KMS-11 (cell line): ENCODE results near the gene FSTL5.
"Not testable (repeated sequence)": the region's sequence is repeated elsewhere in the genome, so short reads cannot be mapped to it uniquely, and the experiment has no call there.

Experiments used
- H2AFZ ChIP-seq: fragments of 200-600 bp; sonication (generic); 2 replicates; pipeline ENCODE4 v1.6.1; 2016; ENCODE audit warnings: antibody characterized with exemption, mixed run types, low read depth
- H3K27ac ChIP-seq: fragments of 200-600 bp; sonication (generic); 2 replicates; pipeline ENCODE4 v1.6.1; 2016; ENCODE audit warnings: mild to moderate bottlenecking, mixed run types
- H3K27me3 ChIP-seq: fragments of 200-600 bp; sonication (generic); 2 replicates; pipeline ENCODE4 v1.6.1; 2017; ENCODE audit warnings: mild to moderate bottlenecking, low read depth, mixed run types, moderate library complexity; ENCODE audit not compliant: insufficient read depth
- H3K36me3 ChIP-seq: fragments of 200-600 bp; sonication (generic); 2 replicates; pipeline ENCODE4 v1.6.1; 2017; ENCODE audit warnings: mild to moderate bottlenecking, mixed run types; ENCODE audit not compliant: insufficient read depth
- H3K4me1 ChIP-seq: fragments of 200-600 bp; sonication (generic); 2 replicates; pipeline ENCODE4 v1.6.1; 2016; ENCODE audit warnings: mild to moderate bottlenecking, low read depth, mixed run types; ENCODE audit not compliant: poor library complexity, severe bottlenecking
- H3K4me2 ChIP-seq: fragments of 200-600 bp; sonication (generic); 2 replicates; pipeline ENCODE4 v1.7.0; 2016; ENCODE audit warnings: mild to moderate bottlenecking, mixed run types
- H3K4me3 ChIP-seq: fragments of 200-600 bp; sonication (generic); IDR thresholded peaks from 2 replicates; pipeline ENCODE4 v1.6.1; 2017; ENCODE audit warnings: low read depth, low read length, mixed read lengths; ENCODE audit not compliant: insufficient read depth
- H3K79me2 ChIP-seq: fragments of 200-600 bp; sonication (generic); 2 replicates; pipeline ENCODE4 v1.6.1; 2016; ENCODE audit warnings: low read depth, mixed run types; ENCODE audit not compliant: insufficient read depth
- H3K9ac ChIP-seq: fragments of 200-600 bp; sonication (generic); 2 replicates; pipeline ENCODE4 v1.6.1; 2016; ENCODE audit warnings: mild to moderate bottlenecking, mixed run types
- H4K20me1 ChIP-seq: fragments of 200-600 bp; sonication (generic); 2 replicates; pipeline ENCODE4 v1.6.1; 2016; ENCODE audit warnings: mild to moderate bottlenecking, mixed run types; ENCODE audit not compliant: insufficient read depth
- TF ChIP-seq, protein P1 (sequence below): fragments of 200-600 bp; sonication (generic); conservative IDR thresholded peaks from 2 replicates; pipeline ENCODE4 v1.6.1; 2017; ENCODE audit warnings: low read depth, mild to moderate bottlenecking, antibody characterized with exemption, low read length, moderate library complexity, mixed read lengths

FSTL5 gene

DNA sequence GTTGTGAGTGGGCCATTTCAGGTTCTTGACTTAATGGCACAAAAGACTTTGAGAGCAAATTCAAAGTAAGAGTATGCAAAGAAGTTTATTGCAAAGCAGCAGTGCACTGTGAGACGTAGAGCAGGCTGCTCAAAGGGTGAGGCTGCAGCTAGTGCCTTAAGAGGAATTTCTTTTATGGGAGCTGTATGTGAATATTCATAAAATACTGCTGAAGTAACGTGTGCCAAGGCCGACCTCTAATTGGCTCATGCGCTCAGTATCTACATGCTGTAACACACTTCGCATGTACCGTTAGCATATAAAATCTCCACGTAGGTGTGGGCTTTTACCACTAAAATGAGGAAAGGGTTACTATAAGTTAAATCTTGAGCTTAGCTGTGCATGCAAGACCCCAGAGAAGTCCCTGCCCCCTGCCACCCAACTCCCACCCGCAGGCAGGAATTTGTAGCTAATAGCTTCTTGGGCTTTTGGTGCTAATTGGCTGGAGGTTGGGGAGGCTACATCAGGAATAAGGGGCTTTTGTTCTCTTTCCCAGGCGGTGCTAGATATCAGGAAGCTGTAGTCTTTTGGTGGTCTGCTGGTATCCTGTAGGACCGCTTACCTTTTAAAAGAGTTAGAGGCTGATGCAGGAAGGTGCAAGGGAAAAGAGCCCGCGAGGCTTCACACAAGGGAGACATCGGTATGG lies 47.6 kb downstream of the FSTL5 start:
- TF ChIP-seq, protein P1, sequence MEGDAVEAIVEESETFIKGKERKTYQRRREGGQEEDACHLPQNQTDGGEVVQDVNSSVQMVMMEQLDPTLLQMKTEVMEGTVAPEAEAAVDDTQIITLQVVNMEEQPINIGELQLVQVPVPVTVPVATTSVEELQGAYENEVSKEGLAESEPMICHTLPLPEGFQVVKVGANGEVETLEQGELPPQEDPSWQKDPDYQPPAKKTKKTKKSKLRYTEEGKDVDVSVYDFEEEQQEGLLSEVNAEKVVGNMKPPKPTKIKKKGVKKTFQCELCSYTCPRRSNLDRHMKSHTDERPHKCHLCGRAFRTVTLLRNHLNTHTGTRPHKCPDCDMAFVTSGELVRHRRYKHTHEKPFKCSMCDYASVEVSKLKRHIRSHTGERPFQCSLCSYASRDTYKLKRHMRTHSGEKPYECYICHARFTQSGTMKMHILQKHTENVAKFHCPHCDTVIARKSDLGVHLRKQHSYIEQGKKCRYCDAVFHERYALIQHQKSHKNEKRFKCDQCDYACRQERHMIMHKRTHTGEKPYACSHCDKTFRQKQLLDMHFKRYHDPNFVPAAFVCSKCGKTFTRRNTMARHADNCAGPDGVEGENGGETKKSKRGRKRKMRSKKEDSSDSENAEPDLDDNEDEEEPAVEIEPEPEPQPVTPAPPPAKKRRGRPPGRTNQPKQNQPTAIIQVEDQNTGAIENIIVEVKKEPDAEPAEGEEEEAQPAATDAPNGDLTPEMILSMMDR = no peak
- H3K79me2 ChIP-seq = no peaks in the 10 kb centered on the region
- no peak overlapping the region for H3K4me2 ChIP-seq
- H3K36me3 ChIP-seq = no peaks in the 10 kb centered on the region
- no peaks in the 10 kb centered on the region for H3K4me1 ChIP-seq
- H3K27ac ChIP-seq = no peak overlapping the region
- no peaks in the 10 kb centered on the region for H4K20me1 ChIP-seq
- no peak overlapping the region for H2AFZ ChIP-seq
- no peak overlapping the region for H3K9ac ChIP-seq
- H3K4me3 ChIP-seq = no peak overlapping the region
- H3K27me3 ChIP-seq = no peaks in the 10 kb centered on the region

DNA sequence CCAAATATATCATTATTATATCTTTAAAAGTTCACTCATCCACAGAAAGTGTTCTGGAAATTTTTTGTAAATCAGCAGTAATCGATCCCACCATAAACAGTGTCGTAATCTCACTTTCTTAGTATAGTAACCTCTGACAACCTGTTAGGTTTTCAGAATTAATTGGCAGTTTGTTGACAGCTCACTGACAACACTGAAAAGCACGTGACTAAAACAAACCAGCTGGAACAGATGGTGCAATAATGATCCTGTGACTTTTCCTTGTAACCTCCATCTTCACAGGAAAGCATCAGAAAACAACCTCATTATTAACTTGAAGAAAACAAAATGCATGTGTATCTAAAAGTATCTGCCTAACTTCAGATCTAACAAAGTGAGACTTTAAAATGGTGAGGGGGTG lies 48.5 kb downstream of the FSTL5 start:
- H2AFZ ChIP-seq = no peak overlapping the region
- no peak overlapping the region for H3K4me3 ChIP-seq
- H3K27me3 ChIP-seq = no peaks in the 10 kb centered on the region
- H3K27ac ChIP-seq = no peak overlapping the region
- H3K79me2 ChIP-seq = no peaks in the 10 kb centered on the region
- H4K20me1 ChIP-seq = no peaks in the 10 kb centered on the region
- H3K4me1 ChIP-seq = no peaks in the 10 kb centered on the region
- TF ChIP-seq, protein P1 = no peak
- H3K4me2 ChIP-seq = no peak overlapping the region
- no peaks in the 10 kb centered on the region for H3K36me3 ChIP-seq
- H3K9ac ChIP-seq = no peak overlapping the region

DNA sequence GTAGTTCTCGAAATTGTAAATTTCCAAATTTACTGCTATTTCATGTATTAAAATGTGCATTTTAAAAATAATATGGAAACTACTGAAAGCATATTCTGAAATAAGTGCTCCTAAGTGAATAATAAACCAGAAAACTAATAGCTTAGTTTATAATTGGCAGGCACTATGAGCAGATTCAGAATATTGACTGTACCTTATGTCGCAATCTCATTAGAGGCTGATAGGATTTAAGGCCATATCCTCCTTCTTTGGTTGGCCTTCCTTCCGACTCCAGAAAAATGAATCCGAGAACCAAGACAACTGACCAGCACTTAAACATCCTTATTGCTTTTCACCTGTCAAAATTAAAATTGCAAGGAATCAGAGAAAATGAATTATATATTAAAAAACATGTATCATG lies 52.7 kb downstream of the FSTL5 start:
- no peaks in the 10 kb centered on the region for H3K27me3 ChIP-seq
- no peaks in the 10 kb centered on the region for H3K4me1 ChIP-seq
- no peaks in the 10 kb centered on the region for H3K36me3 ChIP-seq
- H4K20me1 ChIP-seq = no peaks in the 10 kb centered on the region
- no peaks in the 10 kb centered on the region for H3K79me2 ChIP-seq
- H3K27ac ChIP-seq = no peak overlapping the region
- no peak overlapping the region for H2AFZ ChIP-seq
- TF ChIP-seq, protein P1 = no peak
- H3K9ac ChIP-seq = no peak overlapping the region
- H3K4me3 ChIP-seq = no peak overlapping the region
- no peak overlapping the region for H3K4me2 ChIP-seq

GRCh38 chr4:162104459-162105124 lies 59.2 kb downstream of the FSTL5 start:
- TF ChIP-seq, protein P1 = no peak
- no peaks in the 10 kb centered on the region for H3K27me3 ChIP-seq
- H3K4me3 ChIP-seq = no peak overlapping the region
- no peak overlapping the region for H2AFZ ChIP-seq
- H3K9ac ChIP-seq = no peak overlapping the region
- H3K79me2 ChIP-seq = no peaks in the 10 kb centered on the region
- H3K4me1 ChIP-seq = no peaks in the 10 kb centered on the region
- H4K20me1 ChIP-seq = no peaks in the 10 kb centered on the region
- H3K36me3 ChIP-seq = no peaks in the 10 kb centered on the region
- no peak overlapping the region for H3K27ac ChIP-seq
- no peak overlapping the region for H3K4me2 ChIP-seq

- H3K9ac ChIP-seq, H3K36me3 ChIP-seq, H4K20me1 ChIP-seq, H2AFZ ChIP-seq, H3K27me3 ChIP-seq, H3K4me2 ChIP-seq, H3K27ac ChIP-seq, H3K79me2 ChIP-seq, H3K4me3 ChIP-seq, H3K4me1 ChIP-seq: not testable (repeated sequence)
Measured at GRCh38 chr4:162103908-162104307, 59.9 kb downstream of the FSTL5 start.
